GM18909 (cell line): ENCODE results near the gene ANKS1A.

Experiments used
- ATAC-seq: cut with Tn5 transposase; IDR thresholded peaks from one replicate; pipeline ENCODE4 v1.9.1; 2021; ENCODE audit warnings: mild to moderate bottlenecking; ENCODE audit not compliant: unreplicated experiment, poor library complexity

Gene ANKS1A

GRCh38 chr6:34951731-34952130 is 62.7 kb downstream of the ANKS1A start:
- ATAC-seq: no peak

GRCh38 chr6:34953061-34954025 is 64.3 kb downstream of the ANKS1A start:
- ATAC-seq: no peak

GRCh38 chr6:34955442-34955841 is 66.4 kb downstream of the ANKS1A start:
- ATAC-seq: no peak

- no peak for ATAC-seq
Observed at GRCh38 chr6:34957231-34957783, 68.3 kb downstream of the ANKS1A start.

GRCh38 chr6:34958734-34959133 is 69.7 kb downstream of the ANKS1A start:
- no peak for ATAC-seq

- ATAC-seq: no peak
Observed at GRCh38 chr6:34959224-34959623, 70.2 kb downstream of the ANKS1A start.

GRCh38 chr6:34961082-34961481 is 72.0 kb downstream of the ANKS1A start:
- ATAC-seq: no peak

- ATAC-seq: no peak
Observed at GRCh38 chr6:34961574-34961973, 72.5 kb downstream of the ANKS1A start.

GRCh38 chr6:34964564-34964963 is 75.5 kb downstream of the ANKS1A start:
- ATAC-seq: no peak

- no peak for ATAC-seq
Observed at GRCh38 chr6:34967461-34967860, 78.4 kb downstream of the ANKS1A start.

- ATAC-seq: no peak
Observed at GRCh38 chr6:34969662-34970265, 80.7 kb downstream of the ANKS1A start.

GRCh38 chr6:34970488-34970887 is 81.4 kb downstream of the ANKS1A start:
- no peak for ATAC-seq

GRCh38 chr6:34970957-34971356 is 81.9 kb downstream of the ANKS1A start:
- ATAC-seq: no peak

GRCh38 chr6:34973547-34974248 is 84.6 kb downstream of the ANKS1A start:
- no peak for ATAC-seq

- no peak for ATAC-seq
Observed at GRCh38 chr6:34974249-34974642, 85.2 kb downstream of the ANKS1A start.

GRCh38 chr6:34976239-34976638 is 87.2 kb downstream of the ANKS1A start:
- no peak for ATAC-seq

- no peak for ATAC-seq
Observed at GRCh38 chr6:34979218-34979617, 90.2 kb downstream of the ANKS1A start.

- ATAC-seq: no peak
Observed at GRCh38 chr6:34979994-34980393, 90.9 kb downstream of the ANKS1A start.

- ATAC-seq: no peak
Observed at GRCh38 chr6:34981366-34981765, 92.3 kb downstream of the ANKS1A start.

- no peak for ATAC-seq
Observed at GRCh38 chr6:34981951-34982350, 92.9 kb downstream of the ANKS1A start.

GRCh38 chr6:34982424-34982852 is 93.4 kb downstream of the ANKS1A start:
- ATAC-seq: no peak
